ENCODE results near the gene PCSK2.
A peak's percentile ranks its signal among the peaks of the same experiment; 100 is the strongest.

PCSK2 gene

DNA sequence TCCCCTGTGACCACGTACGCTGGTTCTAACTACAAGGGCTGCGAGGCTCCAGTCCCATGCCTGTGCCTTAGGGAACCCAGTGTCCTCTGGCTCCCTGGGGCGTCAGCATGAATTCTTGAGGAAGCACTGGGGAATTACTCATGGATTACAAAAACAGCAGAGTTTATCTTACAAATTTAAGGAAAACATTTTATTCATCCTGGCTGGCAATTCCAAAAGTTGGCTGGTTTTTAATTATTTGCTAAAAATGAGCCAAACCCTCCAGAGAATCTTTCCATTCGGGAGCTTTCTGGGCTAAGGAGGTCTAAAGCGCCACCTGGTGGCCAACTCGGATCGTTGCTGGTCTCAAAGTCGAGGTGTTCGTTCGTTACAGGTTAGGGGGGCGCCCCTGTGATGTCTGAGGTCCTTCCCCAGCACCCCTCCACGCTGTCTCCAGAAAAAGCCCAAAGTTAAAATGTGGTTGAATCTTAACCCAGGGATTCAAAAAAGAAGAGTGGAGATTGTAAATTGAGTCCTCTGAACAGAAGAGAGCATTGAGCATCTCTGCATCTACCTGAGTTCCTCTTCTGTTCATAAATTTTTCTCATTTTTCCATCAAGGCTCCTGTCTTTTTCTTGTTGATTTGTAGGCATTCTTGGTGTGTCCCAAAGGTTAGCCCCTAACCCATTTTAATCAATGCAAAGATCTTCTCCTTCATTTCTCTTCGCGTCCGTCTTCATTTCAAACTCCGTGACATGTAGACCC, 205.0 kb downstream of the PCSK2 start:
- Histone ChIP-seq H3K9me2 (replicated peaks; ENCODE audit: insufficient read depth, low read length) (no peaks in the 10 kb centered on the region), H3K4me1 (ENCODE audit: low read length) (no peaks in the 10 kb centered on the region), H3K79me2 (ENCODE audit: low read length) (no peaks in the 10 kb centered on the region), H3K9me3 (replicated peaks; ENCODE audit: insufficient read depth, low read length) (no peaks in the 10 kb centered on the region), H4K20me1 (ENCODE audit: insufficient read depth, low read length) (no peaks in the 10 kb centered on the region), H3K4me2 (ENCODE audit: low read depth, low read length) (no peak overlapping the region), H3K36me3 (replicated peaks; ENCODE audit: insufficient read depth, low read length) (no peaks in the 10 kb centered on the region), H3F3A (ENCODE audit: insufficient read depth, low read length) (no peaks in the 10 kb centered on the region), H3K27ac (ENCODE audit: low read length) (no peak overlapping the region), H2AFZ (ENCODE audit: low read length) (no peak overlapping the region), H3K4me3 (ENCODE audit: low read length) (no peak overlapping the region), H3K9ac (ENCODE audit: low read length) (no peak overlapping the region), H3K27me3 (replicated peaks; ENCODE audit: insufficient read depth, low read length) (no peaks in the 10 kb centered on the region)
- peak; percentile 55 for DNase-seq
- TF ChIP-seq EZH2 (optimal IDR thresholded peaks at IDR 0.05; ENCODE audit: low read depth, low read length) = no peak
- TF ChIP-seq, protein P1, sequence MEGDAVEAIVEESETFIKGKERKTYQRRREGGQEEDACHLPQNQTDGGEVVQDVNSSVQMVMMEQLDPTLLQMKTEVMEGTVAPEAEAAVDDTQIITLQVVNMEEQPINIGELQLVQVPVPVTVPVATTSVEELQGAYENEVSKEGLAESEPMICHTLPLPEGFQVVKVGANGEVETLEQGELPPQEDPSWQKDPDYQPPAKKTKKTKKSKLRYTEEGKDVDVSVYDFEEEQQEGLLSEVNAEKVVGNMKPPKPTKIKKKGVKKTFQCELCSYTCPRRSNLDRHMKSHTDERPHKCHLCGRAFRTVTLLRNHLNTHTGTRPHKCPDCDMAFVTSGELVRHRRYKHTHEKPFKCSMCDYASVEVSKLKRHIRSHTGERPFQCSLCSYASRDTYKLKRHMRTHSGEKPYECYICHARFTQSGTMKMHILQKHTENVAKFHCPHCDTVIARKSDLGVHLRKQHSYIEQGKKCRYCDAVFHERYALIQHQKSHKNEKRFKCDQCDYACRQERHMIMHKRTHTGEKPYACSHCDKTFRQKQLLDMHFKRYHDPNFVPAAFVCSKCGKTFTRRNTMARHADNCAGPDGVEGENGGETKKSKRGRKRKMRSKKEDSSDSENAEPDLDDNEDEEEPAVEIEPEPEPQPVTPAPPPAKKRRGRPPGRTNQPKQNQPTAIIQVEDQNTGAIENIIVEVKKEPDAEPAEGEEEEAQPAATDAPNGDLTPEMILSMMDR (IDR thresholded peaks at IDR 0.05; ENCODE audit: low read length) = peak; percentile 93

DNA sequence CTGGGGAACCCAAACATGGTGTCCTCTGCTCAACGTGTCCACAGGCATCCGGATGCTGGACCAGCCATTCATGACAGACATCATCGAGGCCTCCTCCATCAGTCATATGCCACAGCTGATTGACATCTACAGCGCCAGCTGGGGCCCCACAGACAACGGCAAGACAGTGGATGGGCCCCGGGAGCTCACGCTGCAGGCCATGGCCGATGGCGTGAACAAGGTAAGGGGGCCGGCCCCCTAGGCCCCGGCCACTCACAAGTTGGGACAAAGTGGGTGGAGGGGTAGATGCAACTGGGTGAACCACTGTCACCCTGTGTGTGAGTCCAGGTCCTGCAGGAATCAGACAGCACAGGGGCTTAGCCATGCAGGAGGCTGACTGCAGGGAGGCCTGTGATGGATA, 209.8 kb downstream of the PCSK2 start:
- Histone ChIP-seq H2AFZ (ENCODE audit: low read length) (no peak overlapping the region), H3K9me2 (replicated peaks; ENCODE audit: insufficient read depth, low read length) (no peaks in the 10 kb centered on the region), H3K9me3 (replicated peaks; ENCODE audit: insufficient read depth, low read length) (no peaks in the 10 kb centered on the region), H3K27ac (ENCODE audit: low read length) (no peak overlapping the region), H3K9ac (ENCODE audit: low read length) (no peak overlapping the region), H3K79me2 (ENCODE audit: low read length) (no peaks in the 10 kb centered on the region), H3F3A (ENCODE audit: insufficient read depth, low read length) (no peaks in the 10 kb centered on the region), H3K4me3 (ENCODE audit: low read length) (no peak overlapping the region), H3K27me3 (replicated peaks; ENCODE audit: insufficient read depth, low read length) (no peaks in the 10 kb centered on the region), H4K20me1 (ENCODE audit: insufficient read depth, low read length) (no peaks in the 10 kb centered on the region), H3K4me2 (ENCODE audit: low read depth, low read length) (no peak overlapping the region), H3K36me3 (replicated peaks; ENCODE audit: insufficient read depth, low read length) (no peaks in the 10 kb centered on the region), H3K4me1 (ENCODE audit: low read length) (no peaks in the 10 kb centered on the region)
- TF ChIP-seq EZH2 (optimal IDR thresholded peaks at IDR 0.05; ENCODE audit: low read depth, low read length) (no peak), EZH2phosphoT487 (IDR thresholded peaks at IDR 0.05; ENCODE audit: low read length) (no peak)
- TF ChIP-seq, protein P1 (IDR thresholded peaks at IDR 0.05; ENCODE audit: low read length) = no peak
- DNase-seq = no peak

DNA sequence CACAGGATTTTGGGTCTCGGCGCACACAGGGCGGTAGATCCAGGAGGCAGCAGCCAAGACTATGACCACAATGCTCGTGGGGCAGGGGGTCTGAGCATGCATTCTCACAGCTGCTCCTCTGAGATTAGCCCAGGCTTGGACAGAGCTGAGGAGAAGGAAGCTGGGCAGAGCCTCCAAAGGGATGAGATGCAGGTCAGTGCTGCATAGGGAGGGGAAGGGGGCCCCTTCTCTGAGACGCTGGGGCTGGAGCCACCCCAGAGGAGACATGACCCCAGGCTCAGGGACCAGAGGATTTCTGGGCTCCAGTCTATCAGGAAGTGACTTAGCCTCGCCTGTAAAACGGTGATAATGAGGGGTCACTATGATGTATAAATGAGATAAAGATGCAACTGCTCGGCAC, 210.4 kb downstream of the PCSK2 start:
- Histone ChIP-seq H3K9ac (ENCODE audit: low read length) (no peak overlapping the region), H3K79me2 (ENCODE audit: low read length) (no peaks in the 10 kb centered on the region), H2AFZ (ENCODE audit: low read length) (no peak overlapping the region), H3K36me3 (replicated peaks; ENCODE audit: insufficient read depth, low read length) (no peaks in the 10 kb centered on the region), H3K27me3 (replicated peaks; ENCODE audit: insufficient read depth, low read length) (no peaks in the 10 kb centered on the region), H3K9me3 (replicated peaks; ENCODE audit: insufficient read depth, low read length) (no peaks in the 10 kb centered on the region), H3K4me1 (ENCODE audit: low read length) (no peaks in the 10 kb centered on the region), H3K4me2 (ENCODE audit: low read depth, low read length) (no peak overlapping the region), H3K4me3 (ENCODE audit: low read length) (no peak overlapping the region), H3F3A (ENCODE audit: insufficient read depth, low read length) (no peaks in the 10 kb centered on the region), H4K20me1 (ENCODE audit: insufficient read depth, low read length) (no peaks in the 10 kb centered on the region), H3K27ac (ENCODE audit: low read length) (no peak overlapping the region), H3K9me2 (replicated peaks; ENCODE audit: insufficient read depth, low read length) (no peaks in the 10 kb centered on the region)
- no peak for DNase-seq
- no peak for TF ChIP-seq EZH2 (optimal IDR thresholded peaks at IDR 0.05; ENCODE audit: low read depth, low read length)
- no peak for TF ChIP-seq EZH2phosphoT487 (IDR thresholded peaks at IDR 0.05; ENCODE audit: low read length)
- TF ChIP-seq, protein P1 (IDR thresholded peaks at IDR 0.05; ENCODE audit: low read length) = no peak
